ENCODE data around the gene SAMD8. TPM values are rescaled to one million over a fixed set of nuclear protein-coding genes. Genes with fewer than 3 reads are reported as not detected.
"Not testable (repeated sequence)": the region's sequence is repeated elsewhere in the genome, so short reads cannot be mapped to it uniquely, and the experiment has no call there.

The SAMD8 gene
- total and polyA plus RNA-seq, 5 donors = 8.8 to 26.7 (median 23.6) TPM

GRCh38 chr10:75208181-75208580, 96.7 kb downstream of the SAMD8 start:
- intact Hi-C loops (cut with DNase I) = no loop called here
- H3K27me3 ChIP-seq (ENCODE audit: control insufficient read depth, insufficient read depth) = no peaks in the 10 kb centered on the region
- H3K4me1 ChIP-seq (ENCODE audit: control insufficient read depth, insufficient read depth, low read length) = peaks cover 3% of the 10 kb centered on the region
- no peaks in the 10 kb centered on the region for H3K9me3 ChIP-seq (ENCODE audit: control insufficient read depth, low read length)
- WGBS = 76% methylated on average over 4 of the region's 4 CpGs
- no peak overlapping the region for H3K27ac ChIP-seq (ENCODE audit: low read length)
- H3K4me3 ChIP-seq (ENCODE audit: low read length) = no peak overlapping the region
- ATAC-seq = no peak
- no peak for DNase-seq

DNA sequence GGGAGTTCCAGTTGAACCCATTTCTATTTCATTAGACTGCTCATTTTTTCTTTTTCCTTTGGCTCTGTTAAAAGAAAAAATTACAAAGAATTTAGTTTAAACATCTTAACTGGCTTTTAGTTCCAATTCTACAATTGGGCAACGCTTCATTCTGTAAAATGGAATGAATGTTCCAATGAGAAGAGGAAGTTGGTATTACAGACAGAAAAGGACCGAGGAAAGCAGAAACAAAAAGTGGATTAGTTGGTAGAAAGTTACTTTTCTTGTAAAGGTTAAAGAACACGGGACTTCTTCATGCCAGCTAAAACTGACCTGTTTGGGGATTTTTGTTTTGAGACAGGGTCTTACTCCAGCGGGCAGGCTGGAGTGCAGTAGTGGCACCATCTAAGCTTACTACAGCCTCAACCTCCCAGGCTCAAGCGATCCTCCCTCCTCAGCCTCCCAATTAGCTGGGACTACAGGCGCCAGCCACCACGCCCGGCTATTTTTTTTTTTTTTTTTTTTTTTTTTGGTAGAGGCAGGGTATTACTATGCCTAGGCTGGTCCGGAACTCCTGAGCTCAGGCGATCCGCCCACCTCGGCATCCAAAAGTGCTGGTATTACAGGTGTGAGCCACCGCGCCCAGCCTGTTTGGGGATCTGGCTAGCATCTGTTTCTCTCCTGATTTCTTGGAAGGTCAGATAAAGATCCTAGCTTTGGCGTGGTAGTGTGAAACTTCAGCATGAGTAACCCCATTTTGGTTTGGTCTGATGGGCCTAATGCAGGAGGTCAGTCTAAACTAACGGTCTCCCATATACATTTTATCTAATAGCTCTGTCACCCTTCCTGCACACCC, 97.8 kb downstream of the SAMD8 start:
- H3K27ac ChIP-seq (ENCODE audit: low read length) = peak overlapping the region; percentile 98
- H3K27me3 ChIP-seq (ENCODE audit: control insufficient read depth, insufficient read depth) = no peaks in the 10 kb centered on the region
- peak overlapping the region; percentile 78 for H3K4me3 ChIP-seq (ENCODE audit: low read length)
- H3K9me3 ChIP-seq (ENCODE audit: control insufficient read depth, low read length) = no peaks in the 10 kb centered on the region
- no peak for ATAC-seq
- peaks cover 2% of the 10 kb centered on the region for H3K4me1 ChIP-seq (ENCODE audit: control insufficient read depth, insufficient read depth, low read length)
- 82% methylated on average over 16 of the region's 16 CpGs for WGBS
- DNase-seq = peak; percentile 32 to 63 (median 59)
- intact Hi-C loops (cut with DNase I) = no loop called here

GRCh38 chr10:75209921-75210281, 98.4 kb downstream of the SAMD8 start:
- DNase-seq = peak; percentile 92 to 95 (median 94)
- Histone ChIP-seq H3K4me1 (ENCODE audit: control insufficient read depth, insufficient read depth, low read length) (peaks cover 2% of the 10 kb centered on the region), H3K9me3 (ENCODE audit: control insufficient read depth, low read length) (no peaks in the 10 kb centered on the region), H3K27me3 (ENCODE audit: control insufficient read depth, insufficient read depth) (no peaks in the 10 kb centered on the region), H3K27ac (ENCODE audit: low read length) (peak overlapping the region; percentile 98), H3K4me3 (ENCODE audit: low read length) (peak overlapping the region; percentile 78)
- intact Hi-C loops (cut with DNase I) = loop anchor here in 3 of 4 donors (2.0 to 10.0 kb wide), 3 partner anchors 17 to 98 kb away; partner anchors contain the start of gene SAMD8 (in 2 of the 3)
- WGBS = under 1% methylated on average over 19 of the region's 19 CpGs
- peak; percentile 91 to 92 for ATAC-seq

DNA sequence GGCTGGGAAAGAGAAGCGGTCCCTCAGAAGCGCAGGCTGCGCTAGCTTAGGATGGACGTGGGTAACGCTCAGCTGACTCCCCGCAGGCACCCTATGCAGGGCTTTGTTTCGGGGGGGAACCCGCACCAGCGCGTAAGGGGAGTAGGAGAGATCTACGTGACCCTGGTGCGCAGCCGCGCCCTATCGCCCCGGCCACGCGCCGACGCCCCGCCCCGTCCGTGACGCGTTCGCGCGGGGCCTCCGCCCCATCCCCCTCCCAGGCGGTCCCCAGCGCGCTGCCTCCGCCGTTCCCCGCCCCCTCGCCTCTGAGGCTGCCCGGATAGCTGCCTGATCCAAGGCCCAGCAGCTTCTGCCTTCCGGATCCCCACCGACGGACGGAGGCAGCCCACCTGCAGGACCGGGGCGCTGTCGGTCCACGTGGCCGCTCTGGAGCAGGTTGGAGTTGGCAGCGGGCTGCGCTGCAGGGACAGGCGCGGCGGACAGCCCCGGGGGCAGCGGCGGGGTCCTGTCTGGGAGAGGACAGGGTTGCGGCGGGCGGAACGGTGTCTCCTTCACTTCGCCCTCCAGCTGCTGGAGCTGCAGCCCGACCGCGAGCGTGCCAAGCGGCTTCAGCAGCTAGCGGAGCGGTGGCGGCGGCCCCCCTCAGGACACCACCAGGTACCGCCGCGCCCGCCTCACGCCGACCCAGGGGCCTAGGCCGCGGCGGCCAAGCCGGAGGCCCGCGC, 99.0 kb downstream of the SAMD8 start, which contains the start of gene VDAC2:
TSS of gene VDAC2 (plus strand) at position 515 of the 725 bp plus-strand sequence. CDS start 363 bp downstream, outside the sequence.
- H3K4me3 ChIP-seq (ENCODE audit: low read length) = peak within 1 kb of the TSS; percentile 78
- under 1% methylated on average over 80 of the region's 80 CpGs for WGBS
- intact Hi-C loops (cut with DNase I) = loop anchor here in 3 of 4 donors (2.0 to 10.0 kb wide), 3 partner anchors 16 to 98 kb away; partner anchors contain the start of gene SAMD8 (in 2 of the 3)
- DNase-seq (peak; percentile 92 to 97 (median 97)), ATAC-seq (peak; percentile 98)
- no peaks in the 10 kb centered on the region for H3K27me3 ChIP-seq (ENCODE audit: control insufficient read depth, insufficient read depth)
- peak within 1 kb of the TSS; percentile 98 for H3K27ac ChIP-seq (ENCODE audit: low read length)
- H3K4me1 ChIP-seq (ENCODE audit: control insufficient read depth, insufficient read depth, low read length) = peaks cover 2% of the 10 kb centered on the region
- H3K9me3 ChIP-seq (ENCODE audit: control insufficient read depth, low read length) = no peaks in the 10 kb centered on the region

- H3K27ac ChIP-seq (ENCODE audit: low read length) = peak overlapping the region; percentile 79
- under 1% methylated on average over 38 of the region's 38 CpGs for WGBS
- H3K4me3 ChIP-seq (ENCODE audit: low read length) = peak overlapping the region; percentile 78
- no peaks in the 10 kb centered on the region for H3K27me3 ChIP-seq (ENCODE audit: control insufficient read depth, insufficient read depth)
- peaks cover 2% of the 10 kb centered on the region for H3K4me1 ChIP-seq (ENCODE audit: control insufficient read depth, insufficient read depth, low read length)
- peak in 1 of 2 donors; percentile 61 for ATAC-seq
- intact Hi-C loops (cut with DNase I) = loop anchor here in 3 of 4 donors (2.0 to 10.0 kb wide), 3 partner anchors 16 to 99 kb away; partner anchors contain the start of gene SAMD8 (in 2 of the 3)
- DNase-seq = no peak
- H3K9me3 ChIP-seq (ENCODE audit: control insufficient read depth, low read length) = no peaks in the 10 kb centered on the region
These were observed 99.7 kb downstream of the SAMD8 start for GRCh38 chr10:75211007-75211691.

DNA sequence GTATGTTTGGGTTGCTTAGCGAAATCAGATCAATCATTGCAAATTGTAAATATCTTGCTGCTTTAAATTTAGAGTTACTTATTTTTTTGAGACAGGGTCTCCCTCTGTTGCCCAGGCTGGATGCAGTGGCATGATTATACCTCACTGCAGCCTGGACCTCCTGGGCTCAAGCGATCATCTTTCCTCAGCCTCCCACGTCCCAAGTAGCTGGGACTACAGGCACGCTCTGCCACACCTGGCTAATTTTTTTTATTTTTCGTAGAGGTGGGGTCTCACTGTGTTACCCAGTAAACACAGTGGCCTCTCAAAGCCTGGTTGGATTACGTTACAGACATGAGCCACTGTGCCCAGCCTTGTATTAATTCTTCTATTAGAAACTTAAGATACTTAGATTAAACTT, 100.9 kb downstream of the SAMD8 start:
- Histone ChIP-seq H3K4me3 (ENCODE audit: low read length) (peak overlapping the region; percentile 78), H3K27me3 (ENCODE audit: control insufficient read depth, insufficient read depth) (no peaks in the 10 kb centered on the region), H3K27ac (ENCODE audit: low read length) (no peak overlapping the region), H3K4me1 (ENCODE audit: control insufficient read depth, insufficient read depth, low read length) (peaks cover 2% of the 10 kb centered on the region), H3K9me3 (ENCODE audit: control insufficient read depth, low read length) (no peaks in the 10 kb centered on the region)
- DNase-seq = no peak
- ATAC-seq = no peak
- intact Hi-C loops (cut with DNase I) = loop anchor here in 2 of 4 donors (5.0 to 10.0 kb wide), 2 partner anchors 98 to 100 kb away; partner anchors contain the start of gene SAMD8 (in 2 of the 2)
- WGBS = 76% methylated on average over 6 of the region's 6 CpGs

DNA sequence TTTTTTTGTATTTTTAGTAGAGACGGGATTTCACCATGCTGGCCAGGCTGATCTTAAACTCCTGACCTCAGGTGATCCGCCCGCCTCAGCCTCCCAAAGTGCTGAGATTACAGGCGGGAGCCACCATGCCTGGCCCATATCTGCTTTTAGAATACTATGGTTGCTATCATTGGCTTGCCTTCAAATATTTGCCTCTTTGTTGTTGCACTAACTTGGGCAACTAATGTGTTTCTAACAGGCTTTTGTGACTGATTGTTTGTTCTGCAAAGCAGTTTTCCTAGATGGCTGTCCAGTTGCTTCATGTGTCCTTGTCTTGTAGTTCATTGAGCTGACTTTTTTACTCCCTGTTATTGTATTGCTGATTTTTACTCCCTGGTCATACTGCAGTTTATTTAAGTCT, 108.8 kb downstream of the SAMD8 start:
- no peak for ATAC-seq
- H3K27ac ChIP-seq (ENCODE audit: low read length) = no peak overlapping the region
- H3K27me3 ChIP-seq (ENCODE audit: control insufficient read depth, insufficient read depth) = no peaks in the 10 kb centered on the region
- H3K4me3 ChIP-seq (ENCODE audit: low read length) = no peak overlapping the region
- WGBS = 65% methylated on average over 4 of the region's 4 CpGs
- peaks cover 11% of the 10 kb centered on the region for H3K4me1 ChIP-seq (ENCODE audit: control insufficient read depth, insufficient read depth, low read length)
- DNase-seq = no peak
- intact Hi-C loops (cut with DNase I) = no loop called here
- H3K9me3 ChIP-seq (ENCODE audit: control insufficient read depth, low read length) = no peaks in the 10 kb centered on the region

GRCh38 chr10:75221492-75221891, 110.0 kb downstream of the SAMD8 start:
- H3K27me3 ChIP-seq (ENCODE audit: control insufficient read depth, insufficient read depth); DNase-seq; intact Hi-C loops (cut with DNase I); H3K4me3 ChIP-seq (ENCODE audit: low read length); H3K9me3 ChIP-seq (ENCODE audit: control insufficient read depth, low read length); H3K27ac ChIP-seq (ENCODE audit: low read length); ATAC-seq: not testable (repeated sequence)
- peaks cover 15% of the 10 kb centered on the region for H3K4me1 ChIP-seq (ENCODE audit: control insufficient read depth, insufficient read depth, low read length)
- 93% methylated on average over 8 of the region's 8 CpGs for WGBS

DNA sequence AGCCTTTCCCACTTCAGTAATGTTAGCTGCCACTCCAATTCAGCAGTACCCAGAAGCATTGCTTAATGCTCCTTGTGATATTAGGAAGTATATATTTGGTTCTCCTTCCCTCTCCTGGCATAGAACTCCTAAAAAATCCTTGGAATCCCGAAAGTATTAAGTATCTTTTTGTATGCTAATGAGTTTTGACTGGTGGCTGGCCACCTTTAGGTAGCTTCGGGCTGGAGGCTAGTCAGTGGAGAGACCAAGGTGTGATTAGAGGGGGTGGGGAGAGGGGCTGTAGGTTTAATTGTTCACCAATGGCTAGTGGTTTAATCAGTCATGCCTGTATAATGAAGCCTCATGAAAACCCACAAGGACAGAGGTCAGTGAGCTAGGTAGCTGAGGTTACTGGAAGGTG, 112.1 kb downstream of the SAMD8 start:
- no peak overlapping the region for H3K4me3 ChIP-seq (ENCODE audit: low read length)
- H3K27ac ChIP-seq (ENCODE audit: low read length) = peak overlapping the region; percentile 81
- H3K27me3 ChIP-seq (ENCODE audit: control insufficient read depth, insufficient read depth) = no peaks in the 10 kb centered on the region
- no peaks in the 10 kb centered on the region for H3K9me3 ChIP-seq (ENCODE audit: control insufficient read depth, low read length)
- peaks cover 21% of the 10 kb centered on the region for H3K4me1 ChIP-seq (ENCODE audit: control insufficient read depth, insufficient read depth, low read length)
- no peak for ATAC-seq
- WGBS = 67% methylated on average over 2 of the region's 2 CpGs
- no peak for DNase-seq
- intact Hi-C loops (cut with DNase I) = no loop called here

- intact Hi-C loops (cut with DNase I) = loop anchor here in 1 of 4 donors (2.0 kb wide), 1 partner anchor 15 kb away; the partner anchor contains the start of gene VDAC2
- Histone ChIP-seq H3K9me3 (ENCODE audit: control insufficient read depth, low read length) (no peaks in the 10 kb centered on the region), H3K27ac (ENCODE audit: low read length) (peak overlapping the region; percentile 94), H3K4me1 (ENCODE audit: control insufficient read depth, insufficient read depth, low read length) (peaks cover 24% of the 10 kb centered on the region), H3K4me3 (ENCODE audit: low read length) (no peak overlapping the region), H3K27me3 (ENCODE audit: control insufficient read depth, insufficient read depth) (no peaks in the 10 kb centered on the region)
- ATAC-seq (no peak), DNase-seq (no peak)
- WGBS = 17% methylated on average over 2 of the region's 2 CpGs
These were observed 114.6 kb downstream of the SAMD8 start for GRCh38 chr10:75226095-75226494.
